ENCODE measurements around the gene ASTN1.

Gene ASTN1

GRCh38 chr1:176963181-176963580 lies 201.3 kb downstream of the ASTN1 start (continued):
- TF ChIP-seq, protein P1, sequence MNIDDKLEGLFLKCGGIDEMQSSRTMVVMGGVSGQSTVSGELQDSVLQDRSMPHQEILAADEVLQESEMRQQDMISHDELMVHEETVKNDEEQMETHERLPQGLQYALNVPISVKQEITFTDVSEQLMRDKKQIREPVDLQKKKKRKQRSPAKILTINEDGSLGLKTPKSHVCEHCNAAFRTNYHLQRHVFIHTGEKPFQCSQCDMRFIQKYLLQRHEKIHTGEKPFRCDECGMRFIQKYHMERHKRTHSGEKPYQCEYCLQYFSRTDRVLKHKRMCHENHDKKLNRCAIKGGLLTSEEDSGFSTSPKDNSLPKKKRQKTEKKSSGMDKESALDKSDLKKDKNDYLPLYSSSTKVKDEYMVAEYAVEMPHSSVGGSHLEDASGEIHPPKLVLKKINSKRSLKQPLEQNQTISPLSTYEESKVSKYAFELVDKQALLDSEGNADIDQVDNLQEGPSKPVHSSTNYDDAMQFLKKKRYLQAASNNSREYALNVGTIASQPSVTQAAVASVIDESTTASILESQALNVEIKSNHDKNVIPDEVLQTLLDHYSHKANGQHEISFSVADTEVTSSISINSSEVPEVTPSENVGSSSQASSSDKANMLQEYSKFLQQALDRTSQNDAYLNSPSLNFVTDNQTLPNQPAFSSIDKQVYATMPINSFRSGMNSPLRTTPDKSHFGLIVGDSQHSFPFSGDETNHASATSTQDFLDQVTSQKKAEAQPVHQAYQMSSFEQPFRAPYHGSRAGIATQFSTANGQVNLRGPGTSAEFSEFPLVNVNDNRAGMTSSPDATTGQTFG (tag by site-specific recombination; IDR thresholded peaks at IDR 0.05; ENCODE audit: borderline replicate concordance): no peak

DNA sequence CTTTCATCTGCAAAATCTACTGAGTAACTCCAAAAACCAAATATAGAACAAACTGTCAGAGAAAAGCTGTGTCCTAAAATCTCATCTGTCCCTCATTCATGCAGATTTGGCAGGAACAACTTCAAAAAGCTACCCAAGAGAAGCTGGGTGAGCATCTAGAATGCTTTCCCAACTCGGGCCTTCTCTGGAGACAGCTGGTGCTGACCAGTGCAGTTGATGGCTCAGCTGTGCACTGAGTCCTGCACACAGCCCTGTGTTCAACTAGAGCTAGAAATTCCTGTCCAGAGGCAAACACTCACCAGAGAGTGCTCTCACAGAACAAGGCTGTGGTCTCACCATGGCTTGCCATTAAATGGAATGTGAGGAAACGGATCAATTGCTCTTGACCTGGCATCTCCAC lies 202.8 kb downstream of the ASTN1 start:
- ChIA-PET POLR2A (no interaction called here), CTCF (interaction anchor here (1.1 to 1.6 kb wide), 2 partner anchors 12 to 295 kb away, joined by 3 to 4 read pairs; no protein-coding TSS in a partner anchor)
- H3K4me1 ChIP-seq (ENCODE audit: control insufficient read depth, insufficient read depth, low read length): no peaks in the 10 kb centered on the region
- TF ChIP-seq ZNF621 (tag by site-specific recombination; IDR thresholded peaks at IDR 0.05): no peak
- TF ChIP-seq YY1 (tag by site-specific recombination; IDR thresholded peaks at IDR 0.05): no peak
- TF ChIP-seq, protein P2, sequence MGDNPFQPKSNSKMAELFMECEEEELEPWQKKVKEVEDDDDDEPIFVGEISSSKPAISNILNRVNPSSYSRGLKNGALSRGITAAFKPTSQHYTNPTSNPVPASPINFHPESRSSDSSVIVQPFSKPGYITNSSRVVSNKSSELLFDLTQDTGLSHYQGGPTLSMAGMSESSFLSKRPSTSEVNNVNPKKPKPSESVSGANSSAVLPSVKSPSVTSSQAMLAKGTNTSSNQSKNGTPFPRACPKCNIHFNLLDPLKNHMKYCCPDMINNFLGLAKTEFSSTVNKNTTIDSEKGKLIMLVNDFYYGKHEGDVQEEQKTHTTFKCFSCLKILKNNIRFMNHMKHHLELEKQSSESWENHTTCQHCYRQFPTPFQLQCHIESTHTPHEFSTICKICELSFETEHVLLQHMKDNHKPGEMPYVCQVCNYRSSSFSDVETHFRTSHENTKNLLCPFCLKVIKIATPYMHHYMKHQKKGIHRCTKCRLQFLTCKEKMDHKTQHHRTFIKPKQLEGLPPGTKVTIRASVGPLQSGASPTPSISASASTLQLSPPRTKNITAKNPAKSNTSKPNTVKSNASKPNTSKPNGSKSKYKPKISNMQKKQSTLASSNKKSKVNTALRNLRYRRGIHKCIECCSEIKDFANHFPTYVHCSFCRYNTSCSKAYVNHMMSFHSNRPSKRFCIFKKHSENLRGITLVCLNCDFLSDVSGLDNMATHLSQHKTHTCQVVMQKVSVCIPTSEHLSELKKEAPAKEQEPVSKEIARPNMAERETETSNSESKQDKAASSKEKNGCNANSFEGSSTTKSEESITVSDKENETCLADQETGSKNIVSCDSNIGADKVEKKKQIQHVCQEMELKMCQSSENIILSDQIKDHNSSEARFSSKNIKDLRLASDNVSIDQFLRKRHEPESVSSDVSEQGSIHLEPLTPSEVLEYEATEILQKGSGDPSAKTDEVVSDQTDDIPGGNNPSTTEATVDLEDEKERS (tag by site-specific recombination; IDR thresholded peaks at IDR 0.05): no peak
- TF ChIP-seq ZNF580 (tag by site-specific recombination; IDR thresholded peaks at IDR 0.05): no peak
- TF ChIP-seq SP3 (tag by site-specific recombination; IDR thresholded peaks at IDR 0.05): no peak
- no peaks in the 10 kb centered on the region for H3K36me3 ChIP-seq (ENCODE audit: control insufficient read depth in 2 of 2, insufficient read depth in 1 of 2, low read length in 2 of 2)
- no peaks in the 10 kb centered on the region for H3K9me3 ChIP-seq (ENCODE audit: control insufficient read depth, insufficient read depth, low read depth, low read length)
- no peak overlapping the region for H3K27ac ChIP-seq (ENCODE audit: extremely low read depth, low read depth, low read length)
- no peak overlapping the region for H3K4me3 ChIP-seq (ENCODE audit: low read depth, low read length)

DNA sequence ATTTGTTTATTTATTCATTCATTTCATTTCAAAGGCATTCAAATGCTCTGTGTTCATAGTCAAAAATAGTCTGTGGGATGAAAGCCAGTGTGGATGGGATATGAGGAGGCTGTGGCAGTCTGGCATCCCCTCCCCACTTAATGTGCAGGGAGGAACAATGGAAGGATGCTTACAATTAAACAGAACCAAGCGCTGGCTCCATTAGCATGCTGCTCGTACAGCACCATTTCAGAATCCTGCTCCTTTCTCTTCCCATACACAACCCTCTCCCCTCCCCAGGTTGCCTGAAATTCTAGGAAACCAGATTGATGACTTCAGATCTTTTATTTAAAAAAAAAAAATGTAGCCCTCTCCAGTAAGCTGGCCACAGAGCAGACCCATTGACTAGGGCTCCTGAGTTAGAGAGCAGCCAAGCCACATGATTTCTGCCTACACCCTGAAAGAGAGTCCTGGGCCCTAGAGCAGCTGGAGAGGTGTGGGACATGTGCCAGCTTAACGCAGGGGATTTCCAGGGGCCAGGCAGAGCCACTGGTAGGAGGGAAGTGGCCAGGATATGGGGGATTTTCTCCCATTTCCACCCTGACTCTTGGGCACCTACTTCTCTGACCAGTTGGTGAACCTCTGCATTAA lies 205.2 kb downstream of the ASTN1 start:
- no peak overlapping the region for H3K4me3 ChIP-seq (ENCODE audit: low read depth, low read length)
- ChIA-PET CTCF (interaction anchor here (0.6 to 4.0 kb wide), 2 partner anchors 12 to 82 kb away, joined by 3 to 28 read pairs; no protein-coding TSS in a partner anchor), POLR2A (no interaction called here)
- H3K4me1 ChIP-seq (ENCODE audit: control insufficient read depth, insufficient read depth, low read length): no peaks in the 10 kb centered on the region
- H3K27ac ChIP-seq (ENCODE audit: extremely low read depth, low read depth, low read length): no peak overlapping the region
- no peaks in the 10 kb centered on the region for H3K9me3 ChIP-seq (ENCODE audit: control insufficient read depth, insufficient read depth, low read depth, low read length)
- TF ChIP-seq, protein P3, sequence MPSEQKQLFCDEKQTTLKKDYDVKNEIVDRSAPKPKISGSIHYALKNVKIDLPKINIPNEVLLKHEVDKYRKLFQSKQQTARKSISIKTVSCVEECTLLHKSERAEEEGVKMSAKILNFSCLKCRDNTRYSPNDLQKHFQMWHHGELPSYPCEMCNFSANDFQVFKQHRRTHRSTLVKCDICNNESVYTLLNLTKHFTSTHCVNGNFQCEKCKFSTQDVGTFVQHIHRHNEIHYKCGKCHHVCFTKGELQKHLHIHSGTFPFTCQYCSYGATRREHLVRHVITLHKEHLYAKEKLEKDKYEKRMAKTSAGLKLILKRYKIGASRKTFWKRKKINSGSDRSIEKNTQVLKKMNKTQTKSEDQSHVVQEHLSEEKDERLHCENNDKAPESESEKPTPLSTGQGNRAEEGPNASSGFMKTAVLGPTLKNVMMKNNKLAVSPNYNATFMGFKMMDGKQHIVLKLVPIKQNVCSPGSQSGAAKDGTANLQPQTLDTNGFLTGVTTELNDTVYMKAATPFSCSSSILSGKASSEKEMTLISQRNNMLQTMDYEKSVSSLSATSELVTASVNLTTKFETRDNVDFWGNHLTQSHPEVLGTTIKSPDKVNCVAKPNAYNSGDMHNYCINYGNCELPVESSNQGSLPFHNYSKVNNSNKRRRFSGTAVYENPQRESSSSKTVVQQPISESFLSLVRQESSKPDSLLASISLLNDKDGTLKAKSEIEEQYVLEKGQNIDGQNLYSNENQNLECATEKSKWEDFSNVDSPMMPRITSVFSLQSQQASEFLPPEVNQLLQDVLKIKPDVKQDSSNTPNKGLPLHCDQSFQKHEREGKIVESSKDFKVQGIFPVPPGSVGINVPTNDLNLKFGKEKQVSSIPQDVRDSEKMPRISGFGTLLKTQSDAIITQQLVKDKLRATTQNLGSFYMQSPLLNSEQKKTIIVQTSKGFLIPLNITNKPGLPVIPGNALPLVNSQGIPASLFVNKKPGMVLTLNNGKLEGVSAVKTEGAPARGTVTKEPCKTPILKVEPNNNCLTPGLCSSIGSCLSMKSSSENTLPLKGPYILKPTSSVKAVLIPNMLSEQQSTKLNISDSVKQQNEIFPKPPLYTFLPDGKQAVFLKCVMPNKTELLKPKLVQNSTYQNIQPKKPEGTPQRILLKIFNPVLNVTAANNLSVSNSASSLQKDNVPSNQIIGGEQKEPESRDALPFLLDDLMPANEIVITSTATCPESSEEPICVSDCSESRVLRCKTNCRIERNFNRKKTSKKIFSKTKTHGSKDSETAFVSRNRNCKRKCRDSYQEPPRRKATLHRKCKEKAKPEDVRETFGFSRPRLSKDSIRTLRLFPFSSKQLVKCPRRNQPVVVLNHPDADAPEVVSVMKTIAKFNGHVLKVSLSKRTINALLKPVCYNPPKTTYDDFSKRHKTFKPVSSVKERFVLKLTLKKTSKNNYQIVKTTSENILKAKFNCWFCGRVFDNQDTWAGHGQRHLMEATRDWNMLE (tag by site-specific recombination; conservative IDR thresholded peaks at IDR 0.05; ENCODE audit: low read depth): no peak
- TF ChIP-seq TRIM28 (IDR thresholded peaks at IDR 0.05; ENCODE audit: borderline replicate concordance, low read length): no peak
- no peak for TF ChIP-seq OSR2 (tag by site-specific recombination; IDR thresholded peaks at IDR 0.05)
- TF ChIP-seq ZNF394 (tag by site-specific recombination; IDR thresholded peaks at IDR 0.05; ENCODE audit: borderline replicate concordance): no peak
- TF ChIP-seq ZIC2 (tag by site-specific recombination; IDR thresholded peaks at IDR 0.05): no peak
- TF ChIP-seq, protein P4, sequence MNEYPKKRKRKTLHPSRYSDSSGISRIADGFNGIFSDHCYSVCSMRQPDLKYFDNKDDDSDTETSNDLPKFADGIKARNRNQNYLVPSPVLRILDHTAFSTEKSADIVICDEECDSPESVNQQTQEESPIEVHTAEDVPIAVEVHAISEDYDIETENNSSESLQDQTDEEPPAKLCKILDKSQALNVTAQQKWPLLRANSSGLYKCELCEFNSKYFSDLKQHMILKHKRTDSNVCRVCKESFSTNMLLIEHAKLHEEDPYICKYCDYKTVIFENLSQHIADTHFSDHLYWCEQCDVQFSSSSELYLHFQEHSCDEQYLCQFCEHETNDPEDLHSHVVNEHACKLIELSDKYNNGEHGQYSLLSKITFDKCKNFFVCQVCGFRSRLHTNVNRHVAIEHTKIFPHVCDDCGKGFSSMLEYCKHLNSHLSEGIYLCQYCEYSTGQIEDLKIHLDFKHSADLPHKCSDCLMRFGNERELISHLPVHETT (tag by site-specific recombination; IDR thresholded peaks at IDR 0.05): no peak
- no peak for TF ChIP-seq ZSCAN16 (tag by site-specific recombination; IDR thresholded peaks at IDR 0.05)
- no peak for TF ChIP-seq ZBTB8A (tag by site-specific recombination; IDR thresholded peaks at IDR 0.05)
- TF ChIP-seq KLF1 (tag by site-specific recombination; IDR thresholded peaks at IDR 0.05): no peak
- no peak for TF ChIP-seq ZNF221 (tag by site-specific recombination; IDR thresholded peaks at IDR 0.05; ENCODE audit: borderline replicate concordance)
- no peak for TF ChIP-seq ZNF354C (tag by site-specific recombination; IDR thresholded peaks at IDR 0.05; ENCODE audit: borderline replicate concordance, low read depth)
- no peaks in the 10 kb centered on the region for H3K36me3 ChIP-seq (ENCODE audit: control insufficient read depth in 2 of 2, insufficient read depth in 1 of 2, low read length in 2 of 2)
